HCT116 (cell line): ENCODE measurements around the gene SYTL2. TPM values are rescaled to one million over a fixed set of nuclear protein-coding genes. Genes with fewer than 3 reads are reported as not detected.

Experiments
- ATAC-seq: fragments of 200-7000 bp; cut with Tn5 transposase; 2 replicates; pipeline ENCODE4 v1.9.1; 2020; ENCODE audit warnings: mild to moderate bottlenecking, moderate library complexity
- BruUV-seq: library from RNA; stranded (reverse); fragments of 400-500 nt; replicated peaks from 2 replicates; lab custom pipeline; 2021; lab: Mats Ljungman, UMichigan
- CTCF ChIA-PET: fragments of 300-600 bp; sonication (Branson Sonifier 250); formaldehyde crosslinking; loops from one replicate; lab custom pipeline; 2021; ENCODE audit warnings: antibody characterized with exemption; lab: Charles Lee
- POLR2A ChIA-PET: fragments of 300-600, 350-600 bp; sonication (Branson Sonifier 250); formaldehyde crosslinking; loops from one replicate; lab custom pipeline; 2021; ENCODE audit warnings: antibody characterized with exemption; lab: Charles Lee
- RAD21 ChIA-PET, 2 experiments: fragments of 300-600 bp; sonication (Branson Sonifier 250); formaldehyde crosslinking; loops; one replicate each; lab custom pipeline; 2023; ENCODE audit warnings: low total read pairs in 2 of 2; ENCODE audit not compliant: uncharacterized antibody in 2 of 2, unreplicated experiment in 2 of 2, low non-redundant PET in 1 of 2; lab: Charles Lee
- DNase-seq: peaks from one replicate; pipeline ENCODE4 v3.0.0-alpha.2; 2010; ENCODE audit warnings: low read depth, low spot score
- H2AFZ ChIP-seq: fragments of 200-600 bp; shearing (Covaris generic), sonication (generic); 2 replicates; pipeline ENCODE4 v1.6.1; 2017; ENCODE audit warnings: low read depth, mixed run types, mixed read lengths, antibody characterized with exemption, low read length; ENCODE audit not compliant: poor library complexity, severe bottlenecking
- H3K27ac ChIP-seq: 2 replicates; pipeline ENCODE4 v1.5.1; 2012; ENCODE audit warnings: low read depth, low read length
- H3K27me3 ChIP-seq: fragments of 200-600 bp; sonication (generic); 2 replicates; pipeline ENCODE4 v1.6.1; 2016; ENCODE audit warnings: mixed run types, low read length, mixed read lengths; ENCODE audit not compliant: insufficient read depth
- H3K36me3 ChIP-seq, 2 experiments: fragments of 200-500 bp in 1 of 2; fragments of 200-600 bp in 1 of 2; sonication (Bioruptor generic) in 1 of 2; sonication (generic) in 1 of 2; 2 replicates each; pipeline versions ENCODE4 v1.5.1 to v1.6.1; 2014 to 2016; ENCODE audit warnings: low read length in 2 of 2, inconsistent platforms in 1 of 2, mixed read lengths in 1 of 2, mixed run types in 1 of 2; ENCODE audit not compliant: insufficient read depth in 2 of 2, control insufficient read depth in 1 of 2
- H3K4me1 ChIP-seq, 2 experiments: fragments of 200-600 bp in 1 of 2; sonication (generic) in 1 of 2; 2 replicates each; pipeline versions ENCODE4 v1.5.1 to v1.6.1; 2012 to 2017; ENCODE audit warnings: low read length in 2 of 2, inconsistent platforms in 1 of 2, mild to moderate bottlenecking in 1 of 2, mixed read lengths in 1 of 2, mixed run types in 1 of 2, moderate library complexity in 1 of 2; ENCODE audit not compliant: insufficient read depth in 2 of 2, control insufficient read depth in 1 of 2
- H3K4me2 ChIP-seq: fragments of 200-600 bp; sonication (generic); 2 replicates; pipeline ENCODE4 v1.6.1; 2017; ENCODE audit warnings: mixed run types, low read length, mixed read lengths
- H3K4me3 ChIP-seq, 2 experiments: fragments of 200-600 bp in 1 of 2; sonication (generic) in 1 of 2; replicated peaks in 1 of 2; 2 replicates each; pipeline ENCODE4 v1.5.1; 2011 to 2016; ENCODE audit warnings: low read length in 2 of 2, control low read depth in 1 of 2, low read depth in 1 of 2, mild to moderate bottlenecking in 1 of 2, mixed read lengths in 1 of 2, mixed run types in 1 of 2
- H3K79me2 ChIP-seq: fragments of 200-600 bp; sonication (generic); 2 replicates; pipeline ENCODE4 v1.6.1; 2017; ENCODE audit warnings: mild to moderate bottlenecking, mixed run types, low read length, moderate library complexity, mixed read lengths; ENCODE audit not compliant: insufficient read depth
- H3K9ac ChIP-seq: fragments of 200-600 bp; sonication (generic); 2 replicates; pipeline ENCODE4 v1.6.1; 2016; ENCODE audit warnings: low read length, mixed read lengths
- H3K9me2 ChIP-seq: fragments of 200-600 bp; sonication (generic), shearing (Covaris generic); 2 replicates; pipeline ENCODE4 v1.6.1; 2017; ENCODE audit warnings: mixed run types, mild to moderate bottlenecking, moderate library complexity; ENCODE audit not compliant: insufficient read depth
- H3K9me3 ChIP-seq, 2 experiments: fragments of 200-500 bp in 1 of 2; fragments of 200-600 bp in 1 of 2; sonication (Bioruptor generic) in 1 of 2; sonication (generic) in 1 of 2; 2 replicates each; pipeline ENCODE4 v1.6.1; 2014 to 2017; ENCODE audit warnings: low read length in 2 of 2, mixed read lengths in 2 of 2, inconsistent platforms in 1 of 2, low read depth in 1 of 2, mild to moderate bottlenecking in 1 of 2, mixed run types in 1 of 2, moderate library complexity in 1 of 2; ENCODE audit not compliant: control insufficient read depth in 1 of 2, insufficient read depth in 1 of 2
- H4K20me1 ChIP-seq: fragments of 200-600 bp; sonication (generic), shearing (Covaris generic); 2 replicates; pipeline ENCODE4 v1.6.1; 2017; ENCODE audit warnings: mixed run types, mild to moderate bottlenecking, moderate library complexity; ENCODE audit not compliant: insufficient read depth
- ATF3 ChIP-seq: IDR thresholded peaks from 2 replicates; pipeline ENCODE4 v1.6.1; 2012
- CBX3 ChIP-seq: IDR thresholded peaks from 2 replicates; pipeline ENCODE4 v1.6.1; 2012; ENCODE audit warnings: low read depth
- CEBPB ChIP-seq: IDR thresholded peaks from 2 replicates; pipeline ENCODE4 v1.6.1; 2012; ENCODE audit warnings: low read depth
- EGR1 ChIP-seq: IDR thresholded peaks from 2 replicates; pipeline ENCODE4 v1.6.1; 2012; ENCODE audit warnings: low read depth
- ELF1 ChIP-seq: IDR thresholded peaks from 2 replicates; pipeline ENCODE4 v1.6.1; 2012; ENCODE audit warnings: low read depth, borderline replicate concordance
- EZH2 ChIP-seq: fragments of 200-600 bp; sonication (generic); IDR thresholded peaks from 2 replicates; pipeline ENCODE4 v1.6.1; 2017; ENCODE audit warnings: antibody characterized with exemption, mixed run types
- FOSL1 ChIP-seq: IDR thresholded peaks from 2 replicates; pipeline ENCODE4 v1.6.1; 2012; ENCODE audit warnings: low read depth
- JUND ChIP-seq: IDR thresholded peaks from 2 replicates; pipeline ENCODE4 v1.6.1; 2012
- MAX ChIP-seq: IDR thresholded peaks from 2 replicates; pipeline ENCODE4 v1.6.1; 2012
- POLR2A ChIP-seq: IDR thresholded peaks from 2 replicates; pipeline ENCODE4 v1.7.0; 2011; ENCODE audit warnings: borderline replicate concordance; ENCODE audit not compliant: insufficient read depth, insufficient read length; ENCODE audit errors: extremely low read depth
- POLR2AphosphoS5 ChIP-seq: IDR thresholded peaks from 2 replicates; pipeline ENCODE4 v1.6.1; 2011; ENCODE audit warnings: mild to moderate bottlenecking, low read depth, low read length, moderate library complexity
- RAD21 ChIP-seq: IDR thresholded peaks from 2 replicates; pipeline ENCODE4 v1.6.1; 2012; ENCODE audit warnings: low read depth, mild to moderate bottlenecking
- SIN3A ChIP-seq: IDR thresholded peaks from 2 replicates; pipeline ENCODE4 v1.6.1; 2012; ENCODE audit warnings: low read depth
- SP1 ChIP-seq: IDR thresholded peaks from 2 replicates; pipeline ENCODE4 v1.6.1; 2012; ENCODE audit warnings: low read depth
- TCF7L2 ChIP-seq: IDR thresholded peaks from 2 replicates; pipeline ENCODE4 v1.7.0; 2011; ENCODE audit warnings: borderline replicate concordance, inconsistent platforms; ENCODE audit not compliant: insufficient read depth, insufficient read length; ENCODE audit errors: extremely low read depth
- YY1 ChIP-seq: IDR thresholded peaks from 2 replicates; pipeline ENCODE4 v1.6.1; 2011; ENCODE audit warnings: low read length, low read depth, moderate library complexity, mild to moderate bottlenecking; ENCODE audit not compliant: insufficient replicate concordance; ENCODE audit errors: extremely low read depth
- ZNF274 ChIP-seq: fragments of 200-500 bp; sonication (Bioruptor generic); IDR thresholded peaks from 2 replicates; pipeline ENCODE4 v1.6.1; 2014; ENCODE audit warnings: mild to moderate bottlenecking, low read depth, low read length, inconsistent platforms
- intact Hi-C: fragments of 100-400 bp; cut with micrococcal nuclease; formaldehyde crosslinking; loops from 2 replicates; pipeline ENCODE4 v1.10.0; 2022
- total RNA-seq: library from RNA; stranded (reverse); gene quantifications from one replicate; pipeline ENCODE4 v1.2.1, GENCODE V29; 2021; ENCODE audit not compliant: unreplicated experiment

Gene SYTL2
- total RNA-seq, 1 experiment from 2014 or later: 12.6 TPM

- ATAC-seq: peak; percentile 93
- peak; percentile 90 for TF ChIP-seq JUND
- TF ChIP-seq EGR1: peak; percentile 73; the same call in 1 of the 2 replicates
- TF ChIP-seq SIN3A: 0 out of 2 replicates have a peak, but pooled peaks have one; percentile 56
- peak; percentile 19 for TF ChIP-seq TCF7L2
- TF ChIP-seq SP1: peak; percentile 78
- peak; percentile 62 for TF ChIP-seq ELF1
- peak; percentile 95 for TF ChIP-seq CBX3
- no peak for TF ChIP-seq POLR2A
- no peak for TF ChIP-seq ZNF274
- TF ChIP-seq CEBPB: peak; percentile 97
- peak; percentile 52; the same call in 1 of the 2 replicates for TF ChIP-seq MAX
- TF ChIP-seq ATF3: peak; percentile 86
- TF ChIP-seq EZH2: no peak
- TF ChIP-seq POLR2AphosphoS5: peak; percentile 48; the same call in 1 of the 2 replicates
- peak; percentile 85 for TF ChIP-seq FOSL1
- no peak for TF ChIP-seq RAD21
- TF ChIP-seq YY1: peak; percentile 47
- H3K36me3 ChIP-seq: no peaks in the 10 kb centered on the region
- CTCF ChIA-PET: interaction anchor here (1.0 to 1.1 kb wide), 3 partner anchors 10 to 150 kb away, joined by 3 to 5 read pairs (median 3); partner anchors contain the start of gene CCDC83
- intact Hi-C loops: loop anchor here (5.0 kb wide), 1 partner anchor 247 kb away; no protein-coding TSS in a partner anchor
- peak overlapping the region; percentile 47 for H3K27ac ChIP-seq
- POLR2A ChIA-PET: interaction anchor here (0.8 to 1.3 kb wide), 3 partner anchors 8 to 224 kb away, joined by 3 read pairs; partner anchors contain the start of gene PICALM
- peak; percentile 77 for DNase-seq
- no peaks in the 10 kb centered on the region for H3K9me3 ChIP-seq
- H3K27me3 ChIP-seq: no peaks in the 10 kb centered on the region
- H3K9me2 ChIP-seq: no peaks in the 10 kb centered on the region
- H3K9ac ChIP-seq: no peak overlapping the region
- peak overlapping the region; percentile 54 for H2AFZ ChIP-seq
- peak overlapping the region; percentile 61 for H3K4me2 ChIP-seq
- H3K4me1 ChIP-seq: peaks cover 13 to 22% of the 10 kb centered on the region in 2 experiments
- TSS peak; percentile 81 for BruUV-seq
- RAD21 ChIA-PET: interaction anchor here in 1 of 2 experiments (0.6 kb wide), 1 partner anchor 10 kb away, joined by 5 read pairs; no protein-coding TSS in a partner anchor
- H3K79me2 ChIP-seq: no peaks in the 10 kb centered on the region
- H4K20me1 ChIP-seq: no peaks in the 10 kb centered on the region
- H3K4me3 ChIP-seq: peak overlapping the region in 1 of 2 experiments; percentile 3; a peak in 1 of 4 replicates
Observed at GRCh38 chr11:85844439-85845123, 33.6 kb upstream of the SYTL2 start.
